Stimulated activated CD8-positive, alpha-beta memory T cell treated with anti-CD3 and anti-CD28 coated beads, Interleukin-4, amount 100 ng/mL, for 1 hour (primary cell): ENCODE results near the gene LIMK1.
"Not testable (repeated sequence)": the region's sequence is repeated elsewhere in the genome, so short reads cannot be mapped to it uniquely, and the experiment has no call there.

Experiments
- DNase-seq, 2 donors: peaks; one replicate each; pipeline ENCODE4 v3.0.0-alpha.2; 2020; ENCODE audit warnings: low read depth in 2 of 2, low spot score in 1 of 2

The LIMK1 gene

DNA sequence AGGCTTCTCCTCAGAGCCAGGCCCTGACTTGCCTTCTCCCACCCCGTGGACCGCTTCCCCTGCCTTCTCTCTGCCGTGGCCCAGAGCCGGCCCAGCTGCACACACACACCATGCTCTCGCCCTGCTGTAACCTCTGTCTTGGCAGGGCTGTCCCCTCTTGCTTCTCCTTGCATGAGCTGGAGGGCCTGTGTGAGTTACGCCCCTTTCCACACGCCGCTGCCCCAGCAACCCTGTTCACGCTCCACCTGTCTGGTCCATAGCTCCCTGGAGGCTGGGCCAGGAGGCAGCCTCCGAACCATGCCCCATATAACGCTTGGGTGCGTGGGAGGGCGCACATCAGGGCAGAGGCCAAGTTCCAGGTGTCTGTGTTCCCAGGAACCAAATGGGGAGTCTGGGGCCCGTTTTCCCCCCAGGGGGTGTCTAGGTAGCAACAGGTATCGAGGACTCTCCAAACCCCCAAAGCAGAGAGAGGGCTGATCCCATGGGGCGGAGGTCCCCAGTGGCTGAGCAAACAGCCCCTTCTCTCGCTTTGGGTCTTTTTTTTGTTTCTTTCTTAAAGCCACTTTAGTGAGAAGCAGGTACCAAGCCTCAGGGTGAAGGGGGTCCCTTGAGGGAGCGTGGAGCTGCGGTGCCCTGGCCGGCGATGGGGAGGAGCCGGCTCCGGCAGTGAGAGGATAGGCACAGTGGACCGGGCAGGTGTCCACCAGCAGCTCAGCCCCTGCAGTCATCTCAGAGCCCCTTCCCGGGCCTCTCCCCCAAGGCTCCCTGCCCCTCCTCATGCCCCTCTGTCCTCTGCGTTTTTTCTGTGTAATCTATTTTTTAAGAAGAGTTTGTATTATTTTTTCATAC lies 38.0 kb downstream of the LIMK1 start:
- DNase-seq, result no peak

DNA sequence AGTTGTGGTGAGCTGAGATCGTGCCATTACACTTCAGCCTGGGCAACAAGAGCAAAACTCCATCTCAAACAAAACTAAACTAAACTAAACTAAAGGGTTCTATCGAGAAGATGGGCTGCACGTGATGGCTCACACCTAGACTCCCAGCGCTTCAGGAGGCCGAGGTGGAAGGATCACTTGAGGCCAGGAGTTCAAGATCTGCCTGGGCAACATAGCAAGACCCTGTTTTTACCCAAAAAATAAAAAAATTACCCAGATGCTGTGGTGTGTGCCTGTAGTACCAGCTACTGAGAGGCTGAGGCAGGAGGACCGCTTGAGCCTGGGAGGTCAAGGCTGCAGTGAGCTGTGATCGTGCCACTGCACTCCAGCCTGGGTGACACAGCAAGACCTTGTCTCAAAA lies 40.3 kb downstream of the LIMK1 start:
- DNase-seq, result not testable (repeated sequence)

GRCh38 chr7:74126220-74126880 lies 42.7 kb downstream of the LIMK1 start:
- DNase-seq, result no peak

DNA sequence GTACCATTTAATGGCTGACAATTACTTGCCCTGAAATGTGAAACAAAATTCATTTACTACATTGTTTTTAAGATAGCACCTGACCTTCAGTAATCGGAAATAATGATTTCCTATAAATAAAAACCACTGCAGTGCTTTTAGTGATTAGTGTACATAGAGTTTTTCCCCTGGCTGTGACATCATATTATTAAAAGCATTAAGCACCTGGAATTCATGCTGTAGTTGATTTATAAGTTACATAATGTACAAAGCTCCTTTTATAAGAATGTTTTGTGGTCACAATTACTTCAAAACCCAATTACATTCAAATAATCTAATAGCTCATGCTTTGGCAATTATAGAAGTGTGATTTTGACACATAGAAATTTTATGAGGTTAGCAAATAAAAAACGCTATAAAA lies 46.3 kb downstream of the LIMK1 start:
- DNase-seq, result no peak

DNA sequence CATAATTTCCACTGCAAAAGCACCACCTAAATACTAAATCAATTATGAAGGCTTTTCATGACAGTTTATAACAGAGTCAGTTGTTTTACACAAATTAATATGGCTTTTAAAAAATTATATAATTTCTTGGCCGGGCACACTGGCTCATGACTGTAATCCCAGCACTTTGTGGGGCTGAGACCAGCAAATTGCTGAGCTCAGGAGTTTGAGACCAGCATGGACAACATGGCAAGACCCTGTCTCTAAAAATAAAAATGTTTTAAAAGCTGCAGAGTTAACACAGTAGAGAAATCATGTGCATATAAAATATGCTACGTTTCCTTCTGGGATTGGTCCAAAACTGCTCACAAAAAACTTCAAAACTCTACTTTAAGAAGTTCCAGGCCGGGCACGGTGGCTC lies 46.9 kb downstream of the LIMK1 start:
- DNase-seq, result no peak

DNA sequence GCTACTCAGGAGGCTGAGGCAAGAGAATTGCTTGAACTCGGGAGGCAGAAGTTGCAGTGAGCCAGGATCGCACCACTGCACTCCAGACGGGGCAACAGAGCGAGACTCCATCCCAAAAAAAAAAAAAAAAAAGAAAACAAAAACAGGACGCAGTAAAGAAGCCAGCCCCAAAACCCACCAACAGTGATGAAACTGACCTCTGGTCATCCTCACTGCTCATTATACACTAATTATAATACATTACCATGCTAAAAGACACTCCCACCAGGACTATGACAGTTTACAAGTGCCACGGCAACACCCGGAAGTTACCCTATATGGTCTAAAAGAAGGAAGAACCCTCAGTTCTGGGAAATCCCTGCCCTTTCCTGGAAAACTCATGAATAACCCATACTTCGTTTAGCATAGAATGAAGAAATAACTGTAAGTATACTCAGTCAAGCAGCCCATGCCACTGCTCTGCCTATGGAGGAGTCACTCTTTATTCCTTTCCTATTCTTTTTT lies 50.6 kb downstream of the LIMK1 start:
- DNase-seq, result no peak

DNA sequence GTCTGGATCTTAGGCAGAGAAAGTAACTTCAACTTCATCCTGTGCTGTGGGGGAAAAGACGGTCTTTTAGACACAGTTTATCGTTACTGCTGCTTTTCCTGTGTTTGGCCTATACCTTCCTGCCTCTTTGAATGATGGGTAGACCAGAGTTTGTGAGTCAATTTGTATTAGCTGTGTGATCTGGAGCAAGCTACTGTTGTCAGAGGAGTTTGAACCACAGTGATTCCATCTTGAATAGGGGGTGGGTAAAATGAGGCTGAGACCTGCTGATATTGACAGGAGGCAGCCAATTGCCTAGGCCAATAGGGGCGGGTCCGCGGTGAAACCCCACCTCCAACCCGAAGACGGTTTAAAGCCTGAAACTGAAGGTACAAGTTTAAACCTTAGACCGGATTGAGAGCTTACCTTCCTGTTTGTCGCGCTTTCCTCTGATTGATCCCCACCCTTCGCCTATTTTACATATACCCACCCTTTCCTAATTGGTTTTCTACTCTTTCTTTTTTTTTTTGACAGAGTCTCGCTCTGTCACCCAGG lies 54.8 kb downstream of the LIMK1 start:
- DNase-seq, result no peak

DNA sequence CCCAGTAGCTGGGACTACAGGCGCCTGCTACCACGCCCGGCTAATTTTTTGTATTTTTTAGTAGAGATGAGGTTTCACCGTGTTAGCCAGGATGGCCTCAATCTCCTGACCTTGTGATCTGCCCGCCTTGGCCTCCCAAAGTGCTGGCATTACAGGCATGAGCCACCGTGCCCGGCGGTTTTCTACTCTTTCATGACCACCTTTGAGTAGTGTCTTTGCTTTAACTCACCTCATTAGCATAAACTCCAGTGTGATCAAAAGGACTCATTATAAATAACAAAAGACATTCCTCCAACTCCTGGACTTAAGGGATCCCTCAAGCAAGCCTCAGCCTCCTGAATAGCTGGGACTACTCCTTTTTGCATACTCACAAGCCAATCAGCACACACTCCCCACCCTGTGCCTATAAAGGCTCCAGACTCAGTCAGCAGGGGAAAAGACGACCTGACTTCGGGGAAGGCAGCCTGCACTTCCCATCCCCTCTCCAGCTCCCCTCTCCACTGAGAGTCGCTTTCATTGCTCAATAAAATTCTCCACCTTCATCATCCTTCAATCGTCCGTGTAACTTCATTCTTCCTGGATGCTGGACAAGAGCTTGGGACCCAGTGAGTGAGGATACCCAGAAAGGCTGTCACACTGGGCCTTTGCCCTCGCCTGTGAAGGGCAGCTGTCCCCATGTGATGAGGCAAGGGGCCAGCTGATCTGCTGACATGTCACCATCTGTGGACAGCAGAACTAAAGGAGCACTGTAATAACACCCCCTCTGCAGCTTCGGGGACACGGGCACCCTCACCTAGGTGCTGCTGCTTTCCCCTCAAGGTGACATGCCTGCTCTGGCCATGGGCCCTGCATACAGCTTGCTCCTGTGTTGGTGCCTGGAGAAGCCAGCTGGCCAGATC lies 55.6 kb downstream of the LIMK1 start:
- no peak for DNase-seq

- no peak for DNase-seq
These were observed 58.1 kb downstream of the LIMK1 start for GRCh38 chr7:74141705-74142104.

GRCh38 chr7:74143383-74143782 lies 59.8 kb downstream of the LIMK1 start:
- no peak for DNase-seq

DNA sequence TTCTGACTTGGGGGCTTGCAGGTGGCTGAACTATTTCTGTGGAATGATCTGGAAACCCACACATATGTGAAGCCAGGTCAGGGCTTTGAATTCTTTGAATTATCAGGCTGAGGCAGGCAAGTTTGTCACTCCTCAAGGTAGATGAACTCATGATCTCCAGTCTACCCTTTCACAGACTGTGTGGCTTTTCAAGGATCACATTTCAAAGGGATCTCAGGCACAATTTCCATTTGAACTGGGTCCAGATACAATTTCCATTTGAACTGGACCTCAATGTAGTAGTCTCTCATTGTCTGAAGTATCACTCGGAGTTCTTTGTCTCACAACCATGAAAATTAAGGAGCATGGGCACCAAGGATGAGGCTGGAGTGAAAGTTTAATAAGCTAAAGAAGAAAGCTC lies 64.9 kb downstream of the LIMK1 start:
- DNase-seq, result no peak

DNA sequence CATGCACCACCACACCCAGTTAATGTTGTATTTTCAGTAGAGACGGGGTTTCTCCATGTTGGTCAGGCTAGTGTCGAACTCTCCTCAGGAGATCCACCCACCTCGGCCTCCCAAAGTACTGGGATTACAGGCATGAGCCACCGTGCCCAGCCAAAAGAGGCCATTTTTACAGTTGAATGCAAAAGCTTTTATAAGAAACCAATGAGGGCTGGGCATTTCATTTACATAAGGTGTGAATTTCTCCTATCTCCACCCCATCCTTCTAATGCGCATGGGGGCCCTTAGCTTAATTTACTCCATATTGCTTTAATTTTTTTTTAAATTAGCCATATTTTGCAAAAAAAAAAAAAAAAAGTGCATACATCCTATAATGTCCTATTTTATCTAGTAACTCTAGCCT lies 65.5 kb downstream of the LIMK1 start:
- no peak for DNase-seq

DNA sequence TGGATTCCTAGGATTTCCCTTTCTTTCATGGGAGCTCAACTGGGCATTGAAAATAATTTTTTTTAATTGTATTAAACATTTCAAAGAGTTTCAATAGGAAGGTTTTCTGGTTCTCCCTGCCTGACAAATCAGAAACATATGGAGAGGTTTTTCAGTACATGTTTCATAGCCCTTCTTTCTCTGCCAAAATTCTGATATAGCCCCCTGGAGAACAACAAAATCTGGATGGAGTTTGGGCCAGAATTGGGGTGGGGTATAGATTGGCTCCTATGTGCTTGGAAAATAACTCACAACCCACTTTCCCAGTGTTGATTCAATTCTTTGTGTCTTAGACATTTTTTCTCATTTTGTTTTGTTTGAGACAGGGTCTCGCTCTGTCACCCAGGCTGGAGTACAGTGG lies 66.0 kb downstream of the LIMK1 start:
- DNase-seq, result no peak

DNA sequence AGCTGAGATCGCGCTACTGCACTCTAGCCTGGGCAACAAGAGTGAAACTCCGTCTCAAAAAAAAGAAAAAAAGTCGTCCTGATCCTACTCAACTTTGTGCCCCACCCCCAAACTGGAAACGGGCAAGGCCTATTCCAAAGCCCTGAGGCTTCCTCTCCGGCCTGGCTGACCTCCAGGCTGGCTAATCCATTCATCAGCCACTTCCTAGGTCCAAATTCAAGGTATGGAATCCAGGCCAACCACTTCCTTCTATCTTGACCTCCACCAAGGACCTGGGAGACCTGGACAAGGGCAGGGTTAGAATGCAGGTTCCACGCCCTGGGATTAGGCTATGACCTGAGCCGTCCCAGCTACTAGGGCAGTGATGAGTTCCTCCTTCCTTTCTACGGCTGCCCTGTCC lies 70.1 kb downstream of the LIMK1 start:
- DNase-seq, result no peak

DNA sequence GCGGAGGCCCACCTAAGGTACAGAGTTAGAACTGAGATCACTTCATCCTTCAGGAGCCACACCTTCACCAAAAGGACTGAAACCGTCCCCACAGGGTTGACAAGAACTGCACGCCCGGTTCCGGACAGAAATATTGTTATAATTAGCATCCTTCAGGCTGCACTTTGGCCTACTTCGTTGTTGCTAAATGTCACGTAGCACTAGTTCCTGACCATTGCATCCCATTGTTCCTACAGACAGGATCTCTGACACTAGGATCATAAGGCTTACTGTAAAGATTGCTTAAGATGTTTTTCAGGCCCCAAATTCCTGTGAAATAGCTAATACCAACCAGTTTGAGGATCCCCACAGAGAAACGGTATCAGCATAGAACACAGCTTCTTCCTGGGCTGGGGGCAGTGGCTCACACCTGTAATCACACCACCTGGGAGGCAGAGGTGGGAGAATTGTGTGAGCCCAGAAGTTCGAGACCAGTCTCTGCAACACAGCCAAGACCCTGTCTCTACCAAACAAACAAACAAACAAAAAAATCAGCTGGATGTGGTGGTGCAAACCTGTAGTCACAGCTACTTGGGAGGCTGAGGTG lies 72.3 kb downstream of the LIMK1 start:
- DNase-seq, result no peak

- no peak for DNase-seq
These were observed 74.0 kb downstream of the LIMK1 start for GRCh38 chr7:74157605-74158004.

GRCh38 chr7:74164985-74165456 lies 81.4 kb downstream of the LIMK1 start:
- DNase-seq, result no peak

DNA sequence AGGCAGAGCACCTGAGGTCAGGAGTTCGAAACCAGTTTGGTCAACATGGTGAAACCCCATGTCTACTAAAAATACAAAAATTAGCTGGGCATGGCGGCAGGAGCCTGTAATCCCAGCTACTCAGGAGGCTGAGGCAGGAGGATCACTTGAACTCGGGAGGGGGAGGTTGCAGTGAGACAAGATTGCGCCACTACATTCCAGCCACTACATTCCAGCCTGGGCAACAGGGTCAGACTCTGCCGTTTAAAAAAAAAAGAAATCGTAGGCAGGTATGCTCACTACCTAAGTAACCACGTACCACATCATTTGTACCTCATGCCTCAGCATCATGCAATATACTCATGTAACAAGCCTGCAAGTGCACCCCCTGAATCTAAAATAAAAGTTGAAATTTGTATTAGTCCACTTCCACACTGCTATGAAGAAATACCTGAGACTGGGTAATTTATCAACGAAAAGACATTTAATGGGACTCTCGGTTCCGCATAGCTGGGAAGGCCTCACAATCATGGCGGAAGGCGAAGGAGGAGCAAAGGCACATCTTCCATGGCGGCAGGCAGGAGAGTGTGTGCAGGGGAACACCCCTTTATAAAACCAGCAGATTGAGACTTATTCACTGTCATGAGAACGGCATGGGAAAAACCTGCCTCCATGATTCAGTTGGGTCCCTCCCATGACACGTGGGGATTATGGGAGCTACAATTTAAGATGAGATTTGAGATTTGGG lies 82.4 kb downstream of the LIMK1 start:
- DNase-seq, result no peak

DNA sequence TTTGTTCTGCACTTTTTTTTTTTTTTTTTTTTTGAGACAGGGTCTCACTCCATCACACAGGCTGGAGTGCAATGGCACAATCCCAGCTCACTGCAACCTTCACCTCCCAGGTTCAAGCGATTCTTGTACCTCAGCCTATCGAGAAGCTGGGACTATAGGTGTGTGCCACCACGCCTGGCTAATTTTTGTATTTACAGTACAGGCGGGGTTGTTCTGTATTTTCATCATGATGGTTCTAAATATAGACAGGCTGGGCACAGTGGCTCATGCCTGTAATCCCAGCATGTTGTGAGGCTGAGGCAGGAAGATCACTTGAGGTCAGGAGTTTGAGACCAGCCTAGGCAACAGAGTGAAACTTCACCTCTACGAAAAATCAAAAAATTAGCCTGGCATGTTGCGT lies 83.7 kb downstream of the LIMK1 start:
- DNase-seq, result not testable (repeated sequence)
